ENCODE data around the gene LRMDA.

DNA sequence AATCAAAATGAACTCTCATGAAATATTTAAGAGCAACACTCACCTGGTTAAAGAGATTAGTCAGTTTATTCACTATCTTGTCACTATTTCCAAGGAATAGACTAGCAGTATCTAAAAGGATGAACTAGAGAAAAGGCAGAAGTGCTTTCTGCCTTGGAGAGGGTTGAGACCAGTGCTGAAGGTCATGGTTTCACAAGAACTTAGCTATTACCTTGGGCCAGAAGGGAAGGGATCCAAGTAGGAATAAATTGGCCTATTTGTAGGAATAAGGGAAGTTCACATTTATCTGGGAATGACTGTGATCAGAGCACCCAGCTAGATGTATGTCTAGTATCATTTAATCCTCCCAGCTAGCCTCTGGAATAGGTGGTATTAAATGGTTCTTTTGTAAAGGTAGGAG lies 347.2 kb downstream of the LRMDA start:
- TF ChIP-seq POLR2A (IDR thresholded peaks at IDR 0.05): no peak
- TF ChIP-seq, protein P1, sequence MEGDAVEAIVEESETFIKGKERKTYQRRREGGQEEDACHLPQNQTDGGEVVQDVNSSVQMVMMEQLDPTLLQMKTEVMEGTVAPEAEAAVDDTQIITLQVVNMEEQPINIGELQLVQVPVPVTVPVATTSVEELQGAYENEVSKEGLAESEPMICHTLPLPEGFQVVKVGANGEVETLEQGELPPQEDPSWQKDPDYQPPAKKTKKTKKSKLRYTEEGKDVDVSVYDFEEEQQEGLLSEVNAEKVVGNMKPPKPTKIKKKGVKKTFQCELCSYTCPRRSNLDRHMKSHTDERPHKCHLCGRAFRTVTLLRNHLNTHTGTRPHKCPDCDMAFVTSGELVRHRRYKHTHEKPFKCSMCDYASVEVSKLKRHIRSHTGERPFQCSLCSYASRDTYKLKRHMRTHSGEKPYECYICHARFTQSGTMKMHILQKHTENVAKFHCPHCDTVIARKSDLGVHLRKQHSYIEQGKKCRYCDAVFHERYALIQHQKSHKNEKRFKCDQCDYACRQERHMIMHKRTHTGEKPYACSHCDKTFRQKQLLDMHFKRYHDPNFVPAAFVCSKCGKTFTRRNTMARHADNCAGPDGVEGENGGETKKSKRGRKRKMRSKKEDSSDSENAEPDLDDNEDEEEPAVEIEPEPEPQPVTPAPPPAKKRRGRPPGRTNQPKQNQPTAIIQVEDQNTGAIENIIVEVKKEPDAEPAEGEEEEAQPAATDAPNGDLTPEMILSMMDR (IDR thresholded peaks at IDR 0.05): no peak
